GM10248 (cell line): ENCODE data around the gene PNLIPRP2.

Experiments
- CTCF ChIA-PET: fragments of 300-600 bp; sonication (Branson Sonifier 250); formaldehyde crosslinking; extraction: SDS; loops from one replicate; lab custom pipeline; 2021; ENCODE audit warnings: antibody characterized with exemption; lab: Yijun Ruan, JAX
- POLR2A ChIA-PET: fragments of 350-650 bp; sonication (Branson Sonifier 250); formaldehyde crosslinking; extraction: SDS; loops from one replicate; lab custom pipeline; 2020; ENCODE audit warnings: antibody characterized with exemption; lab: Yijun Ruan, JAX
- DNase-seq: peaks from one replicate; pipeline ENCODE4 v3.0.0; 2012; ENCODE audit errors: extremely low spot score
- TF ChIP-seq, protein P1 (sequence below): IDR thresholded peaks from 2 replicates; pipeline ENCODE4 v1.5.1; 2012; ENCODE audit warnings: mild to moderate bottlenecking, low read depth; ENCODE audit errors: extremely low read depth, missing control alignments, control extremely low read depth

PNLIPRP2 gene

DNA sequence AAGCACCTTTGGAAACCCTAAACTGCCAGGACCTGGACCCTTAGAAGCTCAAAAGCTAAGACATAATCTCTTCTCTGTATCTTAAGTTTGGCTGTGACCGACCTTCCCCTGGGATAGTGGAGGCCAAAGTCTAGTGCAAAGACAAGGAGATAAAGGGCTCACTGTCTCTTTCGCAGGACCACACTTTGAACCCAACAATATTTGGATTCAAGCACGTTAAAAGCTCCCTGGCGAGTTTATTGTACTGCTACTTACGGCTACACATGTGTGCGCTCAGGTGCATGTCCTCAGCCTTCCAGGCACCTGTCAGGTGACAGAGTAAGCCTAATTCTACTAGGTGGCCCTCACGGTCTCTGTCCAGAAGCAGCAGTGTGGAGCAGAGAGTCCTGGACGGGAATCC lies 55.9 kb downstream of the PNLIPRP2 start:
- ChIA-PET CTCF (interaction anchor here (1.0 to 3.0 kb wide), 5 partner anchors 11 to 498 kb away, joined by 3 to 13 read pairs (median 4); no protein-coding TSS in a partner anchor), POLR2A (no interaction called here)
- TF ChIP-seq, protein P1, sequence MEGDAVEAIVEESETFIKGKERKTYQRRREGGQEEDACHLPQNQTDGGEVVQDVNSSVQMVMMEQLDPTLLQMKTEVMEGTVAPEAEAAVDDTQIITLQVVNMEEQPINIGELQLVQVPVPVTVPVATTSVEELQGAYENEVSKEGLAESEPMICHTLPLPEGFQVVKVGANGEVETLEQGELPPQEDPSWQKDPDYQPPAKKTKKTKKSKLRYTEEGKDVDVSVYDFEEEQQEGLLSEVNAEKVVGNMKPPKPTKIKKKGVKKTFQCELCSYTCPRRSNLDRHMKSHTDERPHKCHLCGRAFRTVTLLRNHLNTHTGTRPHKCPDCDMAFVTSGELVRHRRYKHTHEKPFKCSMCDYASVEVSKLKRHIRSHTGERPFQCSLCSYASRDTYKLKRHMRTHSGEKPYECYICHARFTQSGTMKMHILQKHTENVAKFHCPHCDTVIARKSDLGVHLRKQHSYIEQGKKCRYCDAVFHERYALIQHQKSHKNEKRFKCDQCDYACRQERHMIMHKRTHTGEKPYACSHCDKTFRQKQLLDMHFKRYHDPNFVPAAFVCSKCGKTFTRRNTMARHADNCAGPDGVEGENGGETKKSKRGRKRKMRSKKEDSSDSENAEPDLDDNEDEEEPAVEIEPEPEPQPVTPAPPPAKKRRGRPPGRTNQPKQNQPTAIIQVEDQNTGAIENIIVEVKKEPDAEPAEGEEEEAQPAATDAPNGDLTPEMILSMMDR: no peak

DNA sequence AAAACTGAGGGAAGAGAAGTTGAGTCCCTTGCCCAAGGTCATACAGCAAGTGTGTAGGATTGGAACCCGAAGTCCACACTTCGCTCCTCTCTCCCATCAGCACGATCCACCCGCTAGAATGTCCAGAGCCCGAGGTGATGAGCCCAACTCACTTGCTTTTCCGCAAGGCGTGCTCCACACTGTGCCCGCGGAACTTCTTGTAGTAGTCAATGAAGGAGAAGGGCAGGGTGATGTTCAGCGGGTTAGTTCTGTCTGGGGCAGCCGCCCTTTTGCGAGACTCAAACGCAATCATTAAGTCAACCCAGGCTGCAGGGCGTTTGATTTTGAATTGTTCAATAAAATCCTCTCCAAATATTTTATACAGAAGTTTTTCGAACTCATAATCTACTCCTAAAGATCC lies 58.6 kb downstream of the PNLIPRP2 start:
- POLR2A ChIA-PET: no interaction called here
- CTCF ChIA-PET: interaction anchor here (1.1 kb wide), 1 partner anchor 108 kb away, joined by 6 read pairs; no protein-coding TSS in a partner anchor
- DNase-seq: no peak
- TF ChIP-seq, protein P1: no peak

More for the DNA sequence above, 55.9 kb downstream of the PNLIPRP2 start:
- DNase-seq: no peak

DNA sequence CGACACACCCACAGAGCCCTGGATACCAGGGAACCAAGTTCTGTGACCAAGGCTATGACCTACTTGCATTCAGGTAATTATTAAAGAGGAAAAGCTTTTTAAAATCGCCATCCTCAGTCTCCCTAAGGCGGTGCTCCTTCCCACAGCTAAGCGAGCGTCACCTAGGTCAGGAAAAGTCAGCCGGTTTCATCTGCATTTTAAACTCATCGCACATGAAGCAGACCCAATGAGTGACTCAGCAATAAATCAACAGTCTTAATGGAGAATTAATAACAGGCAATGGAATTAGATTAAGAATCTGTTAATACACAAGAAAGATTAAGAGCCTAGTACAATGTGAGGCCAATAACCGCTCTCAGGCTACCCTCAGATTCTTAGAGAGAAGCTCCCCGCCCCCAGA lies 62.4 kb downstream of the PNLIPRP2 start:
- DNase-seq: no peak
- TF ChIP-seq, protein P1: no peak
- CTCF ChIA-PET: interaction anchor here (0.6 to 7.2 kb wide), 10 partner anchors 8 to 493 kb away, joined by 3 to 76 read pairs (median 6); no protein-coding TSS in a partner anchor
- POLR2A ChIA-PET: no interaction called here

DNA sequence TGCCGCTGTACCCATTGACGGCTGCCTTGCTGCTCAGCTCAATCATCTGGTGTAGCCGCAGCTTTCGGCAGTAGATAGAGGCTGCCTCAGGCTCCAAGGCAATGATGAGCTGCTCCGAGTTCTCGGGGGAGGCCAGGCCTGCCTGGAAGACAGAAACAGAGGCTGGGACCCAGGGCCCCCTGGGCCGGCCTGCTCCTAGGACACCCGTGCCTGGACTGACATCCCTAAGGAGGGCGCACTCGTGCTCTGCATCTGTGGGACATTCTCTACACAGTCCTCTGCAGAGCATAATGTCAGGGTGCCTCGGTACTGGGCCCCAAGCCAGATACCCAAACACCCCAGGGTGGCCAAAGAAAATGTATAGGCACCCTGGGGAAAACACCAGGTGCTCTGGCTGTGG lies 63.1 kb downstream of the PNLIPRP2 start:
- ChIA-PET CTCF (interaction anchor here (1.0 to 7.2 kb wide), 5 partner anchors 9 to 491 kb away, joined by 4 to 76 read pairs (median 9); no protein-coding TSS in a partner anchor), POLR2A (no interaction called here)
- no peak for DNase-seq
- TF ChIP-seq, protein P1: no peak

DNA sequence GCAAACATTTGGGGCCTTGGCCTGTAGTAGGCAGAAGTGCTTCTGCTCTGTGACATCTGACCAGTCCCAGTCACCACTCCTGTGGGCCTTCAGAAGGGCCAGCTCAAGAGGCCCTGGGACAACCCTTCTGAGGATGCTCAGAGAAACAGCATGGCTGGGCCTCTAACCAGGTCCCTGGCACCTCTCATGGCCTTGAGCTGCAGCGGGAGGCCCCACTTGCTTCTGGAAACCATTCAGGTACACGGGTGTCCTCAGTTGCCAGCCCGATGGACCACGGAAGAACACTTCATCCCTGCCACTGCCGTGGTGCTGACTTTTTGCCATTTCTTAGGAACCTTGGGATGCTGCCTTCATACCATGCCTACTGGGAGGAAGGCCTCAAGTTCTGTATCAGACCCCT lies 64.0 kb downstream of the PNLIPRP2 start:
- POLR2A ChIA-PET: no interaction called here
- no peak for DNase-seq
- CTCF ChIA-PET: interaction anchor here (2.2 to 7.2 kb wide), 2 partner anchors 12 to 103 kb away, joined by 6 to 76 read pairs; no protein-coding TSS in a partner anchor
- TF ChIP-seq, protein P1: no peak

DNA sequence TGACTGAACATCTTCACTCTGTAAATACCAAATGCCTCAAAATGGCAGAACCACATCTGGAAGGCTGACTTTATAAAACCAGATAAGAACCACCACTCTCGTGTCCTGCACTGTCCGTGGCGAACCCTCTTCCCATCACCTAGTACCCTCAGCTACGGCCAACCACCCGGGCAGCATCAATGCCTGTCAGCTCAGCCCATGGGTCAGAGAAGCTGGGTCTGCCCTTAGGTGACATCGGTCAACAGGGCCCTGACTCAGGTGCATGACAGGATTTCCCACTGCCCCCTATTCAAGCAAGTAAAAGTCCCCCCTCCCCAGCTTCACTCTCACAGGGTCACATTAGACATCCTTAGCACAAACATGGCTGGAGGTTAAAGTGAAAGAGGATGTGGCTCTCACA lies 65.1 kb downstream of the PNLIPRP2 start:
- DNase-seq: no peak
- CTCF ChIA-PET: interaction anchor here (1.3 to 7.2 kb wide), 3 partner anchors 11 to 102 kb away, joined by 3 to 76 read pairs (median 6); no protein-coding TSS in a partner anchor
- TF ChIP-seq, protein P1: no peak
- POLR2A ChIA-PET: no interaction called here
